ENCODE results near the gene NUP93. TPM values are rescaled to one million over a fixed set of nuclear protein-coding genes. Genes with fewer than 3 reads are reported as not detected.

NUP93 gene
- total and polyA plus RNA-seq, 2 experiments from 2014 or later: 139 to 187 TPM

GRCh38 chr16:56771558-56772279 is 41.8 kb downstream of the NUP93 start (continued):
- TF ChIP-seq ZNF462 (CRISPR knock-in tag; IDR thresholded peaks at IDR 0.05): no peak

DNA sequence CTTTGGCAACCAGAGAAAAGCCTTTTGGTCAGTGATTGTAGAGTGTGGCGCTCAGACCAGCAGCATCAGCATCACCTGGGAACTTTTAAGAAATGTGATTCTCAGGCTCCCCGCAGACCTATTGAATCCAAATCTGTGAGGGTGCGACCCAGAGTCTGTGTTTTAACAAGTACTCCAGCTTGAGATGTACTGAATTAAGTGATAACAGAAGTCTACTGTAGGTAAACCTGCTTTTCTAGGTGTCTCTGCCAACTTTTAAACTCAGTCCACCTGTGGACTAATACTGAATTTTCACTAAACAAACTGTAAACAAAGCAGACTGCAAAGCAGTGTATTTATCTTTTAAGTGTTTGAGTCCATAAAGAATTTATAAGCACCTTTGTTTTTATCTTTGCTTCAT is 43.6 kb downstream of the NUP93 start:
- ATAC-seq: no peak
- no peak overlapping the region for H3K4me3 ChIP-seq
- no peaks in the 10 kb centered on the region for H3K36me3 ChIP-seq (ENCODE audit: insufficient read depth)
- peaks cover 2% of the 10 kb centered on the region for H3K27me3 Mint-ChIP-seq (ENCODE audit: insufficient read depth, low read depth, poor library complexity)
- H3K9me3 Mint-ChIP-seq: no peaks in the 10 kb centered on the region
- H2AFZ ChIP-seq: no peak overlapping the region
- H3K27ac Mint-ChIP-seq: peak overlapping the region; percentile 49; the same call in 1 of the 2 replicates
- H3F3A ChIP-seq (replicated peaks; ENCODE audit: low read depth): no peaks in the 10 kb centered on the region
- DNase-seq (ENCODE audit: low spot score): no peak
- no peaks in the 10 kb centered on the region for H3K27me3 ChIP-seq (ENCODE audit: insufficient read depth)
- peaks cover 22% of the 10 kb centered on the region; the same call in 1 of the 2 replicates for H3K4me1 ChIP-seq (ENCODE audit: insufficient read depth)
- no peak overlapping the region for H3K4me3 Mint-ChIP-seq
- no peak overlapping the region for H3K4me2 ChIP-seq
- H3K4me1 Mint-ChIP-seq: peaks cover 47% of the 10 kb centered on the region
- no peaks in the 10 kb centered on the region for H3K36me3 Mint-ChIP-seq (ENCODE audit: low read depth)
- no peaks in the 10 kb centered on the region for H3K9me2 ChIP-seq (ENCODE audit: insufficient read depth)
- H4K20me1 ChIP-seq (replicated peaks; ENCODE audit: insufficient read depth): peaks cover 16% of the 10 kb centered on the region
- H3K27ac ChIP-seq (ENCODE audit: low read depth): no peak overlapping the region
- peaks cover 88% of the 10 kb centered on the region for H3K79me2 ChIP-seq (replicated peaks; ENCODE audit: insufficient read depth)
- TF ChIP-seq STAT1 (IDR thresholded peaks at IDR 0.05; ENCODE audit: unreplicated experiment) (no peak), EZH2 (IDR thresholded peaks at IDR 0.05; ENCODE audit: low read depth, unreplicated experiment) (no peak), JUNB (IDR thresholded peaks at IDR 0.05; ENCODE audit: unreplicated experiment) (no peak)
- TF ChIP-seq, protein P1, sequence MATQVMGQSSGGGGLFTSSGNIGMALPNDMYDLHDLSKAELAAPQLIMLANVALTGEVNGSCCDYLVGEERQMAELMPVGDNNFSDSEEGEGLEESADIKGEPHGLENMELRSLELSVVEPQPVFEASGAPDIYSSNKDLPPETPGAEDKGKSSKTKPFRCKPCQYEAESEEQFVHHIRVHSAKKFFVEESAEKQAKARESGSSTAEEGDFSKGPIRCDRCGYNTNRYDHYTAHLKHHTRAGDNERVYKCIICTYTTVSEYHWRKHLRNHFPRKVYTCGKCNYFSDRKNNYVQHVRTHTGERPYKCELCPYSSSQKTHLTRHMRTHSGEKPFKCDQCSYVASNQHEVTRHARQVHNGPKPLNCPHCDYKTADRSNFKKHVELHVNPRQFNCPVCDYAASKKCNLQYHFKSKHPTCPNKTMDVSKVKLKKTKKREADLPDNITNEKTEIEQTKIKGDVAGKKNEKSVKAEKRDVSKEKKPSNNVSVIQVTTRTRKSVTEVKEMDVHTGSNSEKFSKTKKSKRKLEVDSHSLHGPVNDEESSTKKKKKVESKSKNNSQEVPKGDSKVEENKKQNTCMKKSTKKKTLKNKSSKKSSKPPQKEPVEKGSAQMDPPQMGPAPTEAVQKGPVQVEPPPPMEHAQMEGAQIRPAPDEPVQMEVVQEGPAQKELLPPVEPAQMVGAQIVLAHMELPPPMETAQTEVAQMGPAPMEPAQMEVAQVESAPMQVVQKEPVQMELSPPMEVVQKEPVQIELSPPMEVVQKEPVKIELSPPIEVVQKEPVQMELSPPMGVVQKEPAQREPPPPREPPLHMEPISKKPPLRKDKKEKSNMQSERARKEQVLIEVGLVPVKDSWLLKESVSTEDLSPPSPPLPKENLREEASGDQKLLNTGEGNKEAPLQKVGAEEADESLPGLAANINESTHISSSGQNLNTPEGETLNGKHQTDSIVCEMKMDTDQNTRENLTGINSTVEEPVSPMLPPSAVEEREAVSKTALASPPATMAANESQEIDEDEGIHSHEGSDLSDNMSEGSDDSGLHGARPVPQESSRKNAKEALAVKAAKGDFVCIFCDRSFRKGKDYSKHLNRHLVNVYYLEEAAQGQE (IDR thresholded peaks at IDR 0.05; ENCODE audit: unreplicated experiment): no peak

Data from GM23338 (cell line).